Measurements from ENCODE around the gene HECTD1.

DNA sequence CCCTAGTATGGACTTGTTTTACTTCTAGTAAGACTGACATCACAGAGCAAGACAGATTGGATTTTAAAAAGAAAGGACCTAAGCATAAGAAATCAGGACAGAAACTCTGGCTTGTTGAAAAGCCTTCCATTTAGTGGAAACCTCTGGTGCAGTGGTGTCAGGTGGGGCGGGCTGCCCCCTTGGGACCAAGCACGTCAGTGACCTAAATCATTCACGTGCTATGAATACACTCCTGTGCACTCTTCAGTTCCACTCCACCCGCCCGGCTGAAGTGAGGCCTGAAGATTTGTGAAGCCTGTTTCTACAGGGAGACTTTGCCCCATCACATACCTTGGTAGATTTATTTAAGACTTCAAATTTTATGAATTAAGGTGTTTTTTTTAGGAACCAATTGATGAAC, 123.2 kb downstream of the HECTD1 start:
- TF ChIP-seq CTCF (IDR thresholded peaks at IDR 0.05; ENCODE audit: insufficient read depth, low read length) (no peak), POLR2AphosphoS5 (IDR thresholded peaks at IDR 0.05; ENCODE audit: low read depth) (no peak), GABPA (IDR thresholded peaks at IDR 0.05; ENCODE audit: low read depth) (no peak), SPI1 (IDR thresholded peaks at IDR 0.05; ENCODE audit: borderline replicate concordance, low read depth) (no peak)
- TF ChIP-seq, protein P1, sequence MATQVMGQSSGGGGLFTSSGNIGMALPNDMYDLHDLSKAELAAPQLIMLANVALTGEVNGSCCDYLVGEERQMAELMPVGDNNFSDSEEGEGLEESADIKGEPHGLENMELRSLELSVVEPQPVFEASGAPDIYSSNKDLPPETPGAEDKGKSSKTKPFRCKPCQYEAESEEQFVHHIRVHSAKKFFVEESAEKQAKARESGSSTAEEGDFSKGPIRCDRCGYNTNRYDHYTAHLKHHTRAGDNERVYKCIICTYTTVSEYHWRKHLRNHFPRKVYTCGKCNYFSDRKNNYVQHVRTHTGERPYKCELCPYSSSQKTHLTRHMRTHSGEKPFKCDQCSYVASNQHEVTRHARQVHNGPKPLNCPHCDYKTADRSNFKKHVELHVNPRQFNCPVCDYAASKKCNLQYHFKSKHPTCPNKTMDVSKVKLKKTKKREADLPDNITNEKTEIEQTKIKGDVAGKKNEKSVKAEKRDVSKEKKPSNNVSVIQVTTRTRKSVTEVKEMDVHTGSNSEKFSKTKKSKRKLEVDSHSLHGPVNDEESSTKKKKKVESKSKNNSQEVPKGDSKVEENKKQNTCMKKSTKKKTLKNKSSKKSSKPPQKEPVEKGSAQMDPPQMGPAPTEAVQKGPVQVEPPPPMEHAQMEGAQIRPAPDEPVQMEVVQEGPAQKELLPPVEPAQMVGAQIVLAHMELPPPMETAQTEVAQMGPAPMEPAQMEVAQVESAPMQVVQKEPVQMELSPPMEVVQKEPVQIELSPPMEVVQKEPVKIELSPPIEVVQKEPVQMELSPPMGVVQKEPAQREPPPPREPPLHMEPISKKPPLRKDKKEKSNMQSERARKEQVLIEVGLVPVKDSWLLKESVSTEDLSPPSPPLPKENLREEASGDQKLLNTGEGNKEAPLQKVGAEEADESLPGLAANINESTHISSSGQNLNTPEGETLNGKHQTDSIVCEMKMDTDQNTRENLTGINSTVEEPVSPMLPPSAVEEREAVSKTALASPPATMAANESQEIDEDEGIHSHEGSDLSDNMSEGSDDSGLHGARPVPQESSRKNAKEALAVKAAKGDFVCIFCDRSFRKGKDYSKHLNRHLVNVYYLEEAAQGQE (IDR thresholded peaks at IDR 0.05; ENCODE audit: insufficient replicate concordance, low read depth), result no peak

All from HL-60 (cell line).